Prostate gland (tissue), 2 donors: ENCODE data around the gene ADAM8. TPM values are rescaled to one million over a fixed set of nuclear protein-coding genes. Genes with fewer than 3 reads are reported as not detected.

Experiments
- DNase-seq: peaks from one replicate; pipeline ENCODE4 v3.0.0-alpha.2; 2019; ENCODE audit warnings: low spot score
- H3K27ac ChIP-seq, 2 donors: fragments of 200-600 bp; sonication (generic); 2 replicates each; pipeline ENCODE4 v1.5.1; 2017 to 2019
- H3K27me3 ChIP-seq: fragments of 200-600 bp; sonication (generic); replicated peaks from 2 replicates; pipeline ENCODE4 v1.5.1; 2019; ENCODE audit not compliant: insufficient read depth
- H3K36me3 ChIP-seq, 2 donors: fragments of 200-600 bp; sonication (generic); 1 replicate in 1 of 2; 2 replicates in 1 of 2; pipeline versions ENCODE4 v1.5.1 to v1.8.1; 2017 to 2019
- H3K4me1 ChIP-seq: fragments of 200-600 bp; sonication (generic); replicated peaks from 2 replicates; pipeline ENCODE4 v1.5.1; 2019
- H3K4me3 ChIP-seq, 2 donors: fragments of 200-600 bp; sonication (generic); 2 replicates each; pipeline ENCODE4 v1.5.1; 2017 to 2019
- H3K9me3 ChIP-seq: fragments of 200-600 bp; sonication (generic); 2 replicates; pipeline ENCODE4 v1.5.1; 2017
- POLR2A ChIP-seq: fragments of 450-650 bp; IDR thresholded peaks from one replicate; pipeline ENCODE4 v1.6.1; 2016; ENCODE audit warnings: antibody characterized with exemption, mild to moderate bottlenecking
- POLR2AphosphoS5 ChIP-seq: sonication (generic); formaldehyde crosslinking; IDR thresholded peaks from one replicate; pipeline ENCODE4 v1.6.1; 2017; ENCODE audit warnings: antibody characterized with exemption
- WGBS: methylation state at CpG from one replicate; pipeline ENCODE4 v1.1.5; 2018; 5-methylcytosine and 5-hydroxymethylcytosine counted together
- intact Hi-C: fragments of 100-400 bp; cut with DNase I; formaldehyde crosslinking; loops from one replicate; pipeline ENCODE4 v1.14.2; 2022
- total RNA-seq, 2 donors: library from RNA; depleted of rRNA; stranded (reverse); fragments of >200 nt; gene quantifications; one replicate each; pipeline ENCODE4 v1.1.0, GENCODE V29; 2016
- TF ChIP-seq, protein P1 (sequence below), 4 experiments: fragments of 200-600 bp in 2 of 4; fragments of 450-650 bp in 2 of 4; sonication (generic) in 2 of 4; IDR thresholded peaks; 1 replicate in 3 of 4; 2 replicates in 1 of 4; pipeline ENCODE4 v1.5.1; 2016 to 2019; ENCODE audit warnings: antibody characterized with exemption in 4 of 4, mild to moderate bottlenecking in 2 of 4, moderate library complexity in 2 of 4

The ADAM8 gene
- total RNA-seq, 2 donors from 2014 or later = 7.2 to 7.4 TPM

DNA sequence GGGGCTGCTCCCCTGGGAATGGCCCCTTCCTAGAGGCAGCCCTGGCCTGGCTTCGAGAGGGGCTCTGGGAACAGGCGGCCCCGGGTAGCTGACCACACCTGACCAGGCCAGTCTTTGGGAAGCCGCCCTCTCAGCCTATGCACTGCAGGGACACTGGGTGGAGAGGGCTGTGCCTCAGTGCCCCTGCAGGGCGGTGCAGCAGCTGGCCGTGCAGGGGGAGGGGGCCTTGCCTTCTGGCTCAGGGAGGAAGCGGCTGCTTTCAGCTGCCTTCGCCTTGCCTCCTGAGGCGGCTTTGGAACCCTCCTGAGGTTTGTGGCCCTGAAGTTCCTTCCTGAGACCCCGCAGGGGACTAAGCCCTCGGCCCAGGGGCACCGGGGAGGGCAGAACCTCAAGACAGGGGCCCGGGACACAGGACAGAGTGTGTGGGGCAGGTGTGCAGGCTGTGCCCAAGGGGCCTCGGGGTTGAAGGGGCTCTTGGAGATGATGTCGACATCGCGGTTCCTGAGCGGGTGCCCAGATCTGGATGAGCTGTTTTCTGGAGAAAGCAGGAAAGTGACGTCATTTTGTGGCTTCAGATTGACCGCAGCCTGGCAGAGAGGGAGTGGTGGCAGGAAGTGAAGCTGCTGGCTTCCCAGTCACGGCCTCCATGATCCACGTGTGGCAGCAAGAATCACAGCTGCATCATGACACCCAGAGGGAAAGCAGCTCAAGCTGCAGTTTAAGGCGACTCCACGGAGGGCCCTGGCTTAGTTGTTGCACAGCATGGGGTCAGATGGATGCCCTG lies 17.7 kb downstream of the ADAM8 start:
- peaks cover 23% of the 10 kb centered on the region for H3K4me1 ChIP-seq
- H3K27ac ChIP-seq = peak overlapping the region; percentile 69 to 74
- TF ChIP-seq, protein P1, sequence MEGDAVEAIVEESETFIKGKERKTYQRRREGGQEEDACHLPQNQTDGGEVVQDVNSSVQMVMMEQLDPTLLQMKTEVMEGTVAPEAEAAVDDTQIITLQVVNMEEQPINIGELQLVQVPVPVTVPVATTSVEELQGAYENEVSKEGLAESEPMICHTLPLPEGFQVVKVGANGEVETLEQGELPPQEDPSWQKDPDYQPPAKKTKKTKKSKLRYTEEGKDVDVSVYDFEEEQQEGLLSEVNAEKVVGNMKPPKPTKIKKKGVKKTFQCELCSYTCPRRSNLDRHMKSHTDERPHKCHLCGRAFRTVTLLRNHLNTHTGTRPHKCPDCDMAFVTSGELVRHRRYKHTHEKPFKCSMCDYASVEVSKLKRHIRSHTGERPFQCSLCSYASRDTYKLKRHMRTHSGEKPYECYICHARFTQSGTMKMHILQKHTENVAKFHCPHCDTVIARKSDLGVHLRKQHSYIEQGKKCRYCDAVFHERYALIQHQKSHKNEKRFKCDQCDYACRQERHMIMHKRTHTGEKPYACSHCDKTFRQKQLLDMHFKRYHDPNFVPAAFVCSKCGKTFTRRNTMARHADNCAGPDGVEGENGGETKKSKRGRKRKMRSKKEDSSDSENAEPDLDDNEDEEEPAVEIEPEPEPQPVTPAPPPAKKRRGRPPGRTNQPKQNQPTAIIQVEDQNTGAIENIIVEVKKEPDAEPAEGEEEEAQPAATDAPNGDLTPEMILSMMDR (IDR thresholded peaks at IDR 0.05) = no peak
- TF ChIP-seq POLR2AphosphoS5 = no peak
- TF ChIP-seq POLR2A = no peak
- H3K36me3 ChIP-seq = no peaks in the 10 kb centered on the region
- intact Hi-C loops = no loop called here
- no peaks in the 10 kb centered on the region for H3K9me3 ChIP-seq
- no peaks in the 10 kb centered on the region for H3K27me3 ChIP-seq
- 64% methylated on average over 23 of the region's 24 CpGs for WGBS
- no peak overlapping the region for H3K4me3 ChIP-seq
- peak; percentile 15 for DNase-seq

GRCh38 chr10:133258066-133258817 lies 18.4 kb downstream of the ADAM8 start:
- peaks cover 23% of the 10 kb centered on the region for H3K4me1 ChIP-seq
- peak; percentile 83 for DNase-seq
- no peaks in the 10 kb centered on the region for H3K36me3 ChIP-seq
- intact Hi-C loops = no loop called here
- no peak overlapping the region for H3K4me3 ChIP-seq
- TF ChIP-seq, protein P1 (IDR thresholded peaks at IDR 0.05) = no peak
- TF ChIP-seq POLR2A (peak; percentile 16), POLR2AphosphoS5 (peak; percentile 43)
- H3K27ac ChIP-seq = peak overlapping the region; percentile 69 to 74
- H3K27me3 ChIP-seq = no peaks in the 10 kb centered on the region
- no peaks in the 10 kb centered on the region for H3K9me3 ChIP-seq
- WGBS = 52% methylated on average over 20 of the region's 21 CpGs

GRCh38 chr10:133257489-133258065 lies 19.1 kb downstream of the ADAM8 start:
- no peaks in the 10 kb centered on the region for H3K36me3 ChIP-seq
- peaks cover 23% of the 10 kb centered on the region for H3K4me1 ChIP-seq
- intact Hi-C loops = no loop called here
- no peaks in the 10 kb centered on the region for H3K9me3 ChIP-seq
- no peak overlapping the region for H3K4me3 ChIP-seq
- H3K27me3 ChIP-seq = no peaks in the 10 kb centered on the region
- TF ChIP-seq, protein P1 (IDR thresholded peaks at IDR 0.05) = peak in 3 of 4 experiments; percentile 30 to 71 (median 39)
- peak; percentile 51 for TF ChIP-seq POLR2AphosphoS5
- TF ChIP-seq POLR2A = no peak
- 7% methylated on average over 27 of the region's 27 CpGs for WGBS
- DNase-seq = peak; percentile 72
- H3K27ac ChIP-seq = peak overlapping the region; percentile 69 to 74

DNA sequence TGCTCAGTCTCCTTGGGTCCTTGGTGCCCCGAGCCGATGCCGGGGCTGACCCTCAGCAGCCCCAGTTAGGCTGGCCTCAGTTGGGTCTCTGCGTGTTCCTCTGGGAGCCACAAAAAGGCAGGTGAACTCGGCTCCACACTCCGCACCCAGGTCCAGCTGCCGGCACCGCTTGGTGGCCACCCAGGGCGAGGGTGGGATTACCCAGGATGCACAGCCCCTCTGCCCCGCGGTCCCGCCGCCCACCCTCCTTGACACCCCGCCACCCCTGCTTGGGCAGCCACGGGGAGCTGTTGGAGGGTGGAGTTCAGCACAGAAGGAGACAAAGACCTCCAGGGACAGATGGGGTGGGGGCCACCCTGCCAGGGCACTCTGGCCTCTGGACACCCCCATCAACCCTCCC lies 21.3 kb downstream of the ADAM8 start:
- intact Hi-C loops = no loop called here
- H3K27ac ChIP-seq = no peak overlapping the region
- TF ChIP-seq, protein P1 (IDR thresholded peaks at IDR 0.05) = no peak
- TF ChIP-seq POLR2AphosphoS5 (no peak), POLR2A (no peak)
- H3K36me3 ChIP-seq = no peaks in the 10 kb centered on the region
- H3K4me3 ChIP-seq = no peak overlapping the region
- no peaks in the 10 kb centered on the region for H3K9me3 ChIP-seq
- no peak for DNase-seq
- no peaks in the 10 kb centered on the region for H3K27me3 ChIP-seq
- WGBS = 95% methylated on average over 11 of the region's 15 CpGs
- H3K4me1 ChIP-seq = peaks cover 17% of the 10 kb centered on the region
